IMR-90 (cell line): Measurements from ENCODE around the gene NPFFR2. TPM values are rescaled to one million over a fixed set of nuclear protein-coding genes. Genes with fewer than 3 reads are reported as not detected.

Experiments used
- ATAC-seq: fragments of 200-7000 bp; cut with Tn5 transposase; 2 replicates; pipeline ENCODE4 v1.9.1; 2020; ENCODE audit warnings: low read depth, mild to moderate bottlenecking, moderate library complexity
- BruUV-seq: library from RNA; stranded (reverse); fragments of 400-500 nt; replicated peaks from 2 replicates; lab custom pipeline; 2021; lab: Mats Ljungman, UMichigan
- CTCF ChIA-PET: fragments of 300-600 bp; formaldehyde crosslinking; extraction: SDS; loops from one replicate; lab custom pipeline; 2021; ENCODE audit warnings: antibody characterized with exemption; lab: Yijun Ruan, JAX
- POLR2A ChIA-PET: fragments of 300-600 bp; sonication (Branson Sonifier 250); formaldehyde crosslinking; loops from one replicate; lab custom pipeline; 2022; ENCODE audit warnings: antibody characterized with exemption; ENCODE audit not compliant: unreplicated experiment; lab: Charles Lee
- DNase-seq: peaks from one replicate; pipeline ENCODE4 v3.0.0; 2013
- H2AFZ ChIP-seq: replicated peaks from 2 replicates; pipeline ENCODE3; 2013; ENCODE audit warnings: low read length, mild to moderate bottlenecking; ENCODE audit not compliant: poor library complexity
- H2AK5ac ChIP-seq: 2 replicates; pipeline ENCODE4 v1.6.1; 2013; ENCODE audit warnings: low read depth, low read length, inconsistent platforms
- H2AK9ac ChIP-seq: replicated peaks from 2 replicates; pipeline ENCODE3; 2013; ENCODE audit warnings: mild to moderate bottlenecking, low read depth, low read length, moderate library complexity; ENCODE audit not compliant: poor library complexity
- H2BK120ac ChIP-seq: 2 replicates; pipeline ENCODE4 v1.6.1; 2013; ENCODE audit warnings: low read depth, low read length, inconsistent platforms
- H2BK15ac ChIP-seq: 3 replicates; pipeline ENCODE4 v1.6.1; 2013; ENCODE audit warnings: low read depth, low read length, inconsistent platforms
- H2BK20ac ChIP-seq: 2 replicates; pipeline ENCODE4 v1.6.1; 2013; ENCODE audit warnings: low read depth, mild to moderate bottlenecking, inconsistent platforms, low read length, moderate library complexity
- H2BK5ac ChIP-seq: 2 replicates; pipeline ENCODE4 v1.6.1; 2013; ENCODE audit warnings: mild to moderate bottlenecking, low read depth, low read length, inconsistent platforms; ENCODE audit not compliant: poor library complexity, severe bottlenecking
- H3K14ac ChIP-seq: replicated peaks from 2 replicates; pipeline ENCODE4 v1.6.1; 2013; ENCODE audit warnings: low read depth, low read length, inconsistent platforms
- H3K18ac ChIP-seq: 2 replicates; pipeline ENCODE4 v1.6.1; 2013; ENCODE audit warnings: low read depth, low read length, control low read depth
- H3K23ac ChIP-seq: 2 replicates; pipeline ENCODE4 v1.6.1; 2013; ENCODE audit warnings: low read depth, low read length, inconsistent platforms
- H3K27ac ChIP-seq: 2 replicates; pipeline ENCODE4 v1.5.1; 2013; ENCODE audit warnings: mild to moderate bottlenecking, control low read depth, low read length; ENCODE audit not compliant: insufficient read depth
- H3K27me3 ChIP-seq: 2 replicates; pipeline ENCODE4 v1.6.1; 2013; ENCODE audit warnings: low read length; ENCODE audit not compliant: control insufficient read depth, insufficient read depth
- H3K36me3 ChIP-seq: 2 replicates; pipeline ENCODE4 v1.6.1; 2013; ENCODE audit warnings: low read length, mixed read lengths; ENCODE audit not compliant: control insufficient read depth, insufficient read depth
- H3K4ac ChIP-seq: 2 replicates; pipeline ENCODE4 v1.6.1; 2013; ENCODE audit warnings: low read depth, low read length, inconsistent platforms
- H3K4me1 ChIP-seq: 2 replicates; pipeline ENCODE4 v1.6.1; 2013; ENCODE audit warnings: low read length, mixed read lengths; ENCODE audit not compliant: control insufficient read depth, insufficient read depth
- H3K4me2 ChIP-seq: 2 replicates; pipeline ENCODE4 v1.6.1; 2013; ENCODE audit warnings: low read depth, mild to moderate bottlenecking, control low read depth, low read length, moderate library complexity
- H3K4me3 ChIP-seq: 2 replicates; pipeline ENCODE4 v1.5.1; 2013; ENCODE audit warnings: low read depth, mild to moderate bottlenecking, control low read depth, low read length, moderate library complexity; ENCODE audit not compliant: insufficient read depth
- H3K56ac ChIP-seq: 2 replicates; pipeline ENCODE4 v1.6.1; 2013; ENCODE audit warnings: low read length, inconsistent platforms; ENCODE audit not compliant: insufficient read depth; ENCODE audit errors: extremely low read depth
- H3K79me1 ChIP-seq, 2 experiments: 2 replicates each; pipeline ENCODE4 v1.6.1; 2013; ENCODE audit warnings: low read length in 2 of 2, inconsistent platforms in 1 of 2, low read depth in 1 of 2
- H3K9ac ChIP-seq: 2 replicates; pipeline ENCODE4 v1.6.1; 2013; ENCODE audit warnings: low read depth, low read length, control low read depth
- H3K9me1 ChIP-seq: 2 replicates; pipeline ENCODE4 v1.6.1; 2013; ENCODE audit warnings: low read length, inconsistent platforms; ENCODE audit not compliant: insufficient read depth
- H3K9me3 ChIP-seq: 2 replicates; pipeline ENCODE4 v1.6.1; 2013; ENCODE audit warnings: low read length; ENCODE audit not compliant: control insufficient read depth, insufficient read depth
- H4K20me1 ChIP-seq: 2 replicates; pipeline ENCODE4 v1.6.1; 2013; ENCODE audit warnings: low read length, inconsistent platforms; ENCODE audit not compliant: insufficient read depth
- H4K5ac ChIP-seq: 2 replicates; pipeline ENCODE4 v1.6.1; 2013; ENCODE audit warnings: mild to moderate bottlenecking, low read depth, low read length, control low read depth
- H4K8ac ChIP-seq, 2 experiments: 2 replicates each; pipeline ENCODE4 v1.6.1; 2013; ENCODE audit warnings: low read depth in 2 of 2, low read length in 2 of 2, control low read depth in 1 of 2, inconsistent platforms in 1 of 2
- H4K91ac ChIP-seq: 2 replicates; pipeline ENCODE4 v1.6.1; 2013; ENCODE audit warnings: low read depth, low read length, inconsistent platforms; ENCODE audit not compliant: insufficient read depth
- BHLHE40 ChIP-seq: fragments of 150-350 bp; IDR thresholded peaks from 2 replicates; pipeline ENCODE4 v1.6.1; 2016; ENCODE audit warnings: mild to moderate bottlenecking, low read depth, low read length
- CHD1 ChIP-seq: IDR thresholded peaks from 2 replicates; pipeline ENCODE4 v1.6.1; 2012; ENCODE audit warnings: low read depth, low read length, improper control_type of control experiment
- FOS ChIP-seq: fragments of 150-350 bp; IDR thresholded peaks from 2 replicates; pipeline ENCODE4 v1.6.1; 2016; ENCODE audit warnings: low read depth, low read length
- MAFK ChIP-seq: IDR thresholded peaks from 2 replicates; pipeline ENCODE4 v1.6.1; 2012; ENCODE audit warnings: low read depth, low read length, improper control_type of control experiment
- NFE2L2 ChIP-seq: fragments of 150-350 bp; IDR thresholded peaks from 2 replicates; pipeline ENCODE4 v1.6.1; 2016; ENCODE audit warnings: low read depth, mild to moderate bottlenecking, low read length
- POLR2A ChIP-seq: IDR thresholded peaks from 2 replicates; pipeline ENCODE4 v1.6.1; 2012; ENCODE audit warnings: mild to moderate bottlenecking, low read depth, low read length
- WGBS, 2 experiments: methylation state at CpG; one replicate each; pipeline versions ENCODE4 v1.1.5 to v1.1.7; 2013; ENCODE audit warnings: missing lambda C conversion rate in 2 of 2; ENCODE audit not compliant: insufficient read length in 1 of 2; ENCODE audit errors: extremely low coverage in 2 of 2; 5-methylcytosine and 5-hydroxymethylcytosine counted together
- dilution Hi-C: fragments of 300-500 bp; cut with HindIII; formaldehyde crosslinking; loops from one replicate; pipeline ENCODE4 v1.14.3; 2018; ENCODE audit warnings: low sequenced_read_pairs; ENCODE audit not compliant: unreplicated experiment
- in situ Hi-C: fragments of 300-500 bp; cut with MboI; formaldehyde crosslinking; loops from 3 replicates; pipeline ENCODE4 v1.14.3; 2019; ENCODE audit warnings: low sequenced_read_pairs, inconsistent platforms, mixed read lengths
- intact Hi-C: fragments of 100-400 bp; cut with micrococcal nuclease; formaldehyde crosslinking; loops from 2 replicates; pipeline ENCODE4 v1.10.0; 2022
- polyA plus RNA-seq, 3 experiments: library from polyadenylated mRNA; depleted of rRNA; stranded (reverse); fragments of >200 nt; gene quantifications; 2 replicates each; pipeline ENCODE4 v1.2.3, GENCODE V29; 2012; ENCODE audit warnings: low replicate concordance in 1 of 3
- total RNA-seq: library from RNA; depleted of rRNA; stranded (reverse); fragments of >200 nt; gene quantifications from 2 replicates; pipeline ENCODE4 v1.2.3, GENCODE V29; 2012
- TF ChIP-seq, protein P1 (sequence below): fragments of 150-350 bp; IDR thresholded peaks from 2 replicates; pipeline ENCODE4 v1.6.1; 2017; ENCODE audit warnings: mild to moderate bottlenecking, antibody characterized with exemption, low read length, low read depth
- TF ChIP-seq, protein P2 (sequence below): fragments of 150-350 bp; IDR thresholded peaks from 2 replicates; pipeline ENCODE4 v1.6.1; 2016; ENCODE audit warnings: low read depth, mild to moderate bottlenecking, low read length, moderate library complexity, borderline replicate concordance

NPFFR2 gene
- total and polyA plus RNA-seq, 2 of the 4 experiments (the other 2 are of a cell fraction), result not detected

DNA sequence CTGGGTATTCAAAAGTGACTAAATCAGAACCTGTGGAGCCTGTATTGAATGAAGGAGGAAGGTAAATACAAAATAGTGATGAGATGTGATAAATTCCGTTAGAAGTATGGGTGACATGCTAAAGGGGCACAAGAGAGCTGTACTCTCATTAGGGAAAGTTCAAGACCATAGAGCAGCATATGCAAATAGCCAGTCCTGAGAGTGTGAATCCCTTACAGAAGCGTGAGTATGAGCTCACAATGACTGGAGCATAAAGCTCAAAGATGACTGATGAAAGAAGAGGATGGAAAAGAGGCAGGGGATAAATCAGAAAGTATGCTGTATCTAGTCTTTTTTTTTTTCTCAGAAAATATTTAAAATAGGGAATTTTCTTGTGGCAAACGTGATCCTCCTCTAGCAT, 12.1 kb upstream of the NPFFR2 start:
- intact Hi-C loops (loop anchor here (2.0 kb wide), 1 partner anchor 65 kb away; no protein-coding TSS in a partner anchor), dilution Hi-C loops (no loop called here), in situ Hi-C loops (no loop called here)
- H2AK9ac ChIP-seq, result no peak overlapping the region
- no peak overlapping the region for H3K18ac ChIP-seq
- H3K9ac ChIP-seq, result no peak overlapping the region
- H3K4ac ChIP-seq, result no peak overlapping the region
- H2BK120ac ChIP-seq, result no peak overlapping the region
- DNase-seq, result no peak
- H2AFZ ChIP-seq, result no peak overlapping the region
- no peaks in the 10 kb centered on the region for H3K79me1 ChIP-seq
- ChIA-PET CTCF (interaction anchor here (0.6 kb wide), 1 partner anchor 17 kb away, joined by 7 read pairs; no protein-coding TSS in a partner anchor), POLR2A (no interaction called here)
- H3K4me2 ChIP-seq, result no peak overlapping the region
- H3K27me3 ChIP-seq, result no peaks in the 10 kb centered on the region
- H3K4me1 ChIP-seq, result no peaks in the 10 kb centered on the region
- H2BK15ac ChIP-seq, result no peak overlapping the region
- H3K4me3 ChIP-seq, result no peak overlapping the region
- H2BK5ac ChIP-seq, result no peak overlapping the region
- WGBS, 2 experiments, result 43% methylated on average over 1 of the region's 3 CpGs; no CpG with 5 or more reads in 1 of the 2 experiments
- no peak overlapping the region for H2BK20ac ChIP-seq
- H3K27ac ChIP-seq, result no peak overlapping the region
- no peak overlapping the region for H3K23ac ChIP-seq
- no peak overlapping the region for H4K8ac ChIP-seq
- ATAC-seq, result no peak
- no peak overlapping the region for H2AK5ac ChIP-seq
- no peaks in the 10 kb centered on the region for H3K36me3 ChIP-seq
- H4K5ac ChIP-seq, result no peak overlapping the region
- H3K56ac ChIP-seq, result no peak overlapping the region
- TF ChIP-seq BHLHE40, result no peak
- TF ChIP-seq, protein P1, sequence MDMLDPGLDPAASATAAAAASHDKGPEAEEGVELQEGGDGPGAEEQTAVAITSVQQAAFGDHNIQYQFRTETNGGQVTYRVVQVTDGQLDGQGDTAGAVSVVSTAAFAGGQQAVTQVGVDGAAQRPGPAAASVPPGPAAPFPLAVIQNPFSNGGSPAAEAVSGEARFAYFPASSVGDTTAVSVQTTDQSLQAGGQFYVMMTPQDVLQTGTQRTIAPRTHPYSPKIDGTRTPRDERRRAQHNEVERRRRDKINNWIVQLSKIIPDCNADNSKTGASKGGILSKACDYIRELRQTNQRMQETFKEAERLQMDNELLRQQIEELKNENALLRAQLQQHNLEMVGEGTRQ, result no peak
- TF ChIP-seq POLR2A, result no peak
- TF ChIP-seq, protein P2, sequence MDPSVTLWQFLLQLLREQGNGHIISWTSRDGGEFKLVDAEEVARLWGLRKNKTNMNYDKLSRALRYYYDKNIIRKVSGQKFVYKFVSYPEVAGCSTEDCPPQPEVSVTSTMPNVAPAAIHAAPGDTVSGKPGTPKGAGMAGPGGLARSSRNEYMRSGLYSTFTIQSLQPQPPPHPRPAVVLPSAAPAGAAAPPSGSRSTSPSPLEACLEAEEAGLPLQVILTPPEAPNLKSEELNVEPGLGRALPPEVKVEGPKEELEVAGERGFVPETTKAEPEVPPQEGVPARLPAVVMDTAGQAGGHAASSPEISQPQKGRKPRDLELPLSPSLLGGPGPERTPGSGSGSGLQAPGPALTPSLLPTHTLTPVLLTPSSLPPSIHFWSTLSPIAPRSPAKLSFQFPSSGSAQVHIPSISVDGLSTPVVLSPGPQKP, result no peak
- TF ChIP-seq CHD1, result no peak
- no peak for TF ChIP-seq MAFK
- TF ChIP-seq FOS, result no peak
- TF ChIP-seq NFE2L2, result no peak
- H3K9me3 ChIP-seq, result no peaks in the 10 kb centered on the region
- H3K14ac ChIP-seq, result no peak overlapping the region
- H4K91ac ChIP-seq, result no peak overlapping the region
- BruUV-seq, result no TSS peak
- no peaks in the 10 kb centered on the region for H3K9me1 ChIP-seq
- no peaks in the 10 kb centered on the region for H4K20me1 ChIP-seq
